Astrocyte of the spinal cord (primary cell): ENCODE measurements around the gene WDR1.

Experiments
- DNase-seq: peaks from one replicate; pipeline ENCODE4 v3.0.0; 2011; ENCODE audit warnings: low read depth, low spot score
- H3K4me3 ChIP-seq: 2 replicates; pipeline ENCODE4 v1.5.1; 2011; ENCODE audit warnings: low read depth, mild to moderate bottlenecking, low read length, moderate library complexity
- in situ Hi-C: cut with HindIII; loops from 2 replicates; pipeline ENCODE4 v1.10.0; 2017; ENCODE audit warnings: low sequenced_read_pairs
- TF ChIP-seq, protein P1 (sequence below): IDR thresholded peaks from 2 replicates; pipeline ENCODE4 v1.5.1; 2012; ENCODE audit warnings: low read depth, mild to moderate bottlenecking, low read length, inconsistent platforms

WDR1 gene

GRCh38 chr4:10050721-10051120 lies 65.9 kb downstream of the WDR1 start:
- TF ChIP-seq, protein P1, sequence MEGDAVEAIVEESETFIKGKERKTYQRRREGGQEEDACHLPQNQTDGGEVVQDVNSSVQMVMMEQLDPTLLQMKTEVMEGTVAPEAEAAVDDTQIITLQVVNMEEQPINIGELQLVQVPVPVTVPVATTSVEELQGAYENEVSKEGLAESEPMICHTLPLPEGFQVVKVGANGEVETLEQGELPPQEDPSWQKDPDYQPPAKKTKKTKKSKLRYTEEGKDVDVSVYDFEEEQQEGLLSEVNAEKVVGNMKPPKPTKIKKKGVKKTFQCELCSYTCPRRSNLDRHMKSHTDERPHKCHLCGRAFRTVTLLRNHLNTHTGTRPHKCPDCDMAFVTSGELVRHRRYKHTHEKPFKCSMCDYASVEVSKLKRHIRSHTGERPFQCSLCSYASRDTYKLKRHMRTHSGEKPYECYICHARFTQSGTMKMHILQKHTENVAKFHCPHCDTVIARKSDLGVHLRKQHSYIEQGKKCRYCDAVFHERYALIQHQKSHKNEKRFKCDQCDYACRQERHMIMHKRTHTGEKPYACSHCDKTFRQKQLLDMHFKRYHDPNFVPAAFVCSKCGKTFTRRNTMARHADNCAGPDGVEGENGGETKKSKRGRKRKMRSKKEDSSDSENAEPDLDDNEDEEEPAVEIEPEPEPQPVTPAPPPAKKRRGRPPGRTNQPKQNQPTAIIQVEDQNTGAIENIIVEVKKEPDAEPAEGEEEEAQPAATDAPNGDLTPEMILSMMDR: no peak
- no peak for DNase-seq
- in situ Hi-C loops: no loop called here
- H3K4me3 ChIP-seq: no peak overlapping the region

GRCh38 chr4:10050261-10050661 lies 66.3 kb downstream of the WDR1 start:
- no peak overlapping the region for H3K4me3 ChIP-seq
- no peak for DNase-seq
- in situ Hi-C loops: no loop called here
- TF ChIP-seq, protein P1: no peak

- DNase-seq: no peak
- TF ChIP-seq, protein P1: no peak
- in situ Hi-C loops: no loop called here
- no peak overlapping the region for H3K4me3 ChIP-seq
These were observed 67.5 kb downstream of the WDR1 start for GRCh38 chr4:10048941-10049697.

DNA sequence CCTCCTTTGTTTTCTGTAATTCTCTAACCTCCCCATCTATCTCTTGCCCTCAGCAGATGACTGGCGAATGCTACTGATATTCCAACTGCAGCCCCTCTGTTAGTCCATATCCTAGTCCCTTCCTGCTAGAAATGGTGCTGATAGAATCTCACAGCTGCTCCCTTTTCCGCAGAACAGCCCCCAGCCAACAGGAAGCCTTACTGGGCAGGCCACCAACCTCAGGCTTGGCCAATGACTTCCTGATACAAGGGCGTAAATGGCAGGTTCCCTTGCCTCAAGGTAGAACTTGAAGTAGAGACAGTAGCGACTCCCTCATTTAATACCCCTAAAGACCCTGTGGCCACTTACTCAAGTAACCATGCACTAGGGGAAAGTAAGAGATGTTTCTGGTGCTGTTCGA lies 68.6 kb downstream of the WDR1 start:
- TF ChIP-seq, protein P1: no peak
- H3K4me3 ChIP-seq: no peak overlapping the region
- in situ Hi-C loops: no loop called here
- DNase-seq: no peak

- DNase-seq: no peak
- in situ Hi-C loops: no loop called here
- TF ChIP-seq, protein P1: no peak
- H3K4me3 ChIP-seq: no peak overlapping the region
These were observed 70.1 kb downstream of the WDR1 start for GRCh38 chr4:10046471-10046870.

GRCh38 chr4:10045481-10045880 lies 71.1 kb downstream of the WDR1 start:
- no peak overlapping the region for H3K4me3 ChIP-seq
- peak; percentile 13 for DNase-seq
- TF ChIP-seq, protein P1: no peak
- in situ Hi-C loops: no loop called here
